Activated CD4-positive, CD25-positive, alpha-beta regulatory T cell treated with anti-CD3 and anti-CD28 coated beads, Interleukin-2, amount 50 U/mL, for 24 hours (primary cell): ENCODE results near the gene CCDC9.

ENCODE experiments used
- ATAC-seq, 2 donors: fragments of 150-1000 bp; cut with Tn5 transposase; one replicate each; pipeline ENCODE4 v1.10.0; 2021; ENCODE audit warnings: mild to moderate bottlenecking in 1 of 2, moderate library complexity in 1 of 2

Gene CCDC9

DNA sequence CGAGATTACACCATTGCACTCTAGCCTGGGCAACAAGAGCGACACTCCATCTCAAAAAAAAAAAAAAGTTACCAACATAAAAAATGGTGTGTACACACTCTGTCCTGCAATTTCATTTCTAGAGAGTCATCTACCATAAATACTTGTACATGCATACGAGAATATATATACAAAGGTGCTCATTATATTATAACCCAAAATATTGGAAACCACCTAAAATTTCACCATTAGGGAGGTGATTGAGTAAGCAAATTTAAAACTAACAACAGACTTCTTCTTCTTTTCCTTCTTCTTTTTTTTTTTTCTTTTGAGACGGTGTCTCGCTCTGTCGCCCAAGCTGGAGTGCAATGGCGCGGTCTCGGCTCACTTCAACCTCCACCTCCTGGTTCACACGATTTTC lies 45.9 kb downstream of the CCDC9 start:
- ATAC-seq = no peak

DNA sequence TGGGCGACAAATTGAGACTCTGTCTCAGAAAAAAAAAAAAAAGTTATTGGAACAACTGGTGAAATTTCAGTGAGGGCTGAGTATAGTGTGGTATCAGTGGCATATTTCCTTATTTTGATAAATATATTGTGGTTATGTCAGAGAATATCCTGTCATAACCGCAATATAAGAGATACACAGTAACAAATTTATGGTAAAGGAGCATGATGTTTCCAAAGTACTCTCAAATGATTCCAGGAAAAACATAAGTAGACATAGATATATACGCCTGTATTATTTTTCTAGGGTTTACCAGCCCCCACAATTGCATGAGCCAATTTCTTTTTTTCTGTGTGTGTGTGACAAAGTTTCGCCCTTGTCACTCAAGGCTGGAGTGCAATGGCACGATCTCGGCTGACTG lies 47.6 kb downstream of the CCDC9 start:
- ATAC-seq = no peak

GRCh38 chr19:47305309-47305751 lies 49.0 kb downstream of the CCDC9 start:
- peak in 1 of 2 donors; percentile 28 for ATAC-seq

DNA sequence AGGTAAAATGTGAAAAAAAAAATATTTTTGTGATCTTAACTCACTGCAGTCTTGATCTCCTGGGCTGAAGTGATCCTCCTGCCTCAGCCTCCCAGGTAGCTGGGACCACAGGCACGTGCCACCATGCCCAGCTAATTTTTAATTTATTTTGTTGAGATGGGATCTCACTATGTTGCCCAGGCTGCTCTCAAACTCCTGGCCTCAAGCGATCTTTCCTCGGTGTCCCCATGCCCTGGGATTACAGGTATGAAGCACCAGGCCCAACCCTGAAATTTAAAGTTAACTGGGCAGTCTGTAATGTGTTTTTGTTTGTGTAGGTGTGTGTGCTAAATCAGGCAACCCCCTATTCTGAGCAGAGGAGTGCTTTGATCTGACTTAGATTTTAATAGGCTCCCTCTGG lies 50.0 kb downstream of the CCDC9 start:
- no peak for ATAC-seq

GRCh38 chr19:47309038-47309437 lies 52.7 kb downstream of the CCDC9 start:
- no peak for ATAC-seq

DNA sequence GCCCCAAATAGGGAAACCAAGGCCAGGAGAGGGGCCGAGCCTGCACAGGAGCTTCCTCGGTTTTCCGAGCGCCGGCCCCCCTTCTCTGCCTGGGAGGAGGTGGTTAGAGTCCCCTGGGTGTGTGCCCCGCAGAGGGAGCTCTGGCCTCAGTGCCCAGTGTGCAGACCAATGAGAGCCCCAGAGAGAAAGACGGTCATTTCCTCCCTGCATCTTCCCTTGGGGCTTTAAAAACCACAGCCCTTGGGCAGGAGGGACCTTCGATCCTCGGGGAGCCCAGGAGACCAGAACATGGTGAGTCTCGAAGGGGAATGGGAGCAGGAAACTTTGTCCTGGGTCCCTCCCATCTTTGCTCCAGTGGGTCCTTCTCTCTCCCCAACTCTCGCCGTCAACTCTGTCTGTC lies 53.3 kb downstream of the CCDC9 start, which contains the start of gene C5AR1:
Gene C5AR1 (plus strand): TSS at position 254 of the 400 bp plus-strand sequence. CDS start 35 bp downstream, at position 289.
- ATAC-seq = no peak

DNA sequence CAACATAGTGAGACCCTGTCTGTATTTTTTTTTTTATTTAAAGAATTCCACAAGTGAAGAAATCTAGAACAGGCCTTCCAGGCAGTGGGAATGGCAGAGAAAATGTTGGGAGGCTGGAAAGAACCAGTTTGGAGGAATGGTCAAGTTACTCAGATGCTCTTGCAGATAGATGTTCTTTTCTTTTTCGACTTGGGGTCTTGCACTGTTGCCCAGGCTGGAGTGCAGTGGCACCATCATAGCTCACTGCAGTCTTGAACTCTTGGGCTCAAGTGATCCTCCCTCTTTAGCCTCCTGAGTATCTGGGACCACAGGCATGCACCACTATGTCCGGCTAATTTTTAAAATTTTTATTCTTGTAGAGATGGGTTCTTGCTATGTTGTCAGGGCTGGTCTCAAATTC lies 54.0 kb downstream of the CCDC9 start:
- no peak for ATAC-seq

DNA sequence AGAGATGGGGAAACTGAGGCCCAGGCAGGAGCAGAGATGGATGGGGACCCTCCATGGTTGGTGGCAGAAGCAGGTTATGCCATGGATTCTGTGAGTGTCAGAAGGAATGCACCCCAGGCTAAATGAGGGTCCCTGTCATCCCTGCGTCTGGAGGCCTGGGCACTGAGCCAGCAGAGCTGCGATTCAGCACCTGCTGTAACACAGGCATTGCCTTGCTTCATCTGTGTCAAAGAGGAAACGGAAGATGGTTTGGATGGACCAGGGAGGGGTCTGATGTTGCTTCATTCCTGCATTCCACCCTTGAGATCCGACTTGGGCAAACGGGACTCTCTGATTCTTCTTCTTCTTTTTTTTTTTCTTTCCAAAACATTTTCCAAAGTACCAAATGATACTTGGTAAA lies 54.5 kb downstream of the CCDC9 start:
- ATAC-seq = no peak

DNA sequence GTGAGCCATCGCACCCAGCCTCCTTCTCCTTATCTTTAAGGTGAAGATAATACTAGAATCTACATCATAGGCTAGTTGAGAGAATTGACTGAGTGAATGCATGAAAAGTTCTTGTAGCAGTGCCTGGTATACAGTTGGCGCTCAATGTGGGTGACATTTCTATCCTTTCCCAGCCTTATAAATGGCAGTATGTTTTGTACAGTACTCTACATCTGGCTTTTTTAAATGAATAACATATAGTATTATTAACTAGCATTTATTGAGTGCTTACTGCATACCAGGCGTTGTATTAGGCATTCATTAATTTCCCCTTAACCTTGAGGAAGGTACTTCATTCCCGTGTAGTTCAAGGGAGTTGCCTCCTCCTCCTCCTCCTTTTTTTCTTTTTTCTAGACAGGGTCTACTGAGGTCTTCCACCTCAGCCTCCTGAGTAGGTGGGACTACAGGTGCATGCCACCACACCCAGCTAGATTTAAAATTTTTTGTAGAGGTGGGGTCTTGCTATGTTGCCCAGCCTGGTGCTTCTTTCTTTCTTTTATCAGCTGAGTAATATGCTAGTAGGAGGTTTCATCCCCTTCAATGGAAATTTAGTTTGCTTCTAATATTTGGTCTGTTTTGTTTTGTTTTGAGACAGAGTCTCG lies 56.2 kb downstream of the CCDC9 start:
- no peak for ATAC-seq

DNA sequence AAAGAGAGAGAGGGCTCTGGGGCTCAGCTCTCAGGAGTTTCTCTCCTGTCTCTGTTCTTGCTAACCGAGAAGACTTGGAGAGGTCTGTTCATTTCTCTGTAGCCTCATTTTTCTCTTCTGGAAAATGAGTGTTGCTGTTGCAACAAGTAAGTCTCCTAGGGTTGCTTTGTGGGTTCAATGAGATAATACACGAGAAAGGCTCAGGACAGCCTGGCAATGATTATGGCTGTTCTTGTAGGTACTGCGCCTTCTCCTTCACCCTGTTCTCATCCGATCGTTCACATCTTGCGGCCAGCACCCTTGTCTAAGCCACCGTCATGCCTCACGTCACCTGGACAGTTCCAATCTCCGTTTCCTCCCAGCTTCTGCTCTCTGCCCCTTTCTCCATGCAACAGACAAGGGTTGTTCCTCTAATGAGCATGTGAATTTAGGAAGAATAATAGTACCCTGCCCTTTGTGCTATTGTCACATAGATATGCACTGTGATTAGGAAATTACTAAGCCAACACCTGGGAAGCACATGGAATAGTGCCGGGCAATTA lies 57.5 kb downstream of the CCDC9 start:
- ATAC-seq = no peak

DNA sequence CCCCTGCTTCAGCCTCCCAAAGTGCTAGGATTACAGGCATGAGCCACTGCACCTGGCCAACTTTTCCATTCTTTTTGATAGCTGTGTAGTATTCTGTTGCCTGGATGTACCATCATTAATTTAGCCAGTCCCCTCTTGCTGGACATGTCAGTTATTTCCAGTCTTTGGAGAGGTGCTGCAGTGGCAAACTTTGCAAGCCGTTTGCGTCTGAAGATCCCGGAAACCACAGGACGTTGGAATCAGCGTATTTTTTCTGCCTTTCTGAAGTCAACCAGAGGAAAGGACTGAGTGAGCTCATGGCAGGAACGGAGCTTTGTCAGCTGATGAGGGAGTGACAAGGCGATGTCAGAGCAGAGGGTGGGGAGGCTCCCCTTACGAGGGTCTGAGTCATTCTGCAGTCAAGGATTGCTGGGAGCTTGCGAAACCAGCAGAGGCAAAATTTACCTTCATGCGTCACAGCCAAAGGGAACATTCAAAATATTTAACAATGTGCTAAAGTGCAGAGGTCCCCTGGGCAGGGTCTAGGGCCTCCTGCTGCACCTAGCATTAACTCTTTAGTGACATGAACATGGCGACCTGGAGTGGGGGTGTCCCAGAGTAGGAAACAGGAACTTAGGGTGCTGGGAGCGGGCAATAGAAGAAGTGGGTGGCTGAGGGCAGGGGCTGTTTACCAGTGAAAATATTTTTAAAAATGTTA lies 58.9 kb downstream of the CCDC9 start:
- peak; percentile 69 to 82 for ATAC-seq

GRCh38 chr19:47316513-47316912 lies 60.2 kb downstream of the CCDC9 start:
- no peak for ATAC-seq

GRCh38 chr19:47319923-47320871 lies 63.9 kb downstream of the CCDC9 start:
- ATAC-seq = no peak
